ENCODE results near the gene ADGRD2.

The ADGRD2 gene

DNA sequence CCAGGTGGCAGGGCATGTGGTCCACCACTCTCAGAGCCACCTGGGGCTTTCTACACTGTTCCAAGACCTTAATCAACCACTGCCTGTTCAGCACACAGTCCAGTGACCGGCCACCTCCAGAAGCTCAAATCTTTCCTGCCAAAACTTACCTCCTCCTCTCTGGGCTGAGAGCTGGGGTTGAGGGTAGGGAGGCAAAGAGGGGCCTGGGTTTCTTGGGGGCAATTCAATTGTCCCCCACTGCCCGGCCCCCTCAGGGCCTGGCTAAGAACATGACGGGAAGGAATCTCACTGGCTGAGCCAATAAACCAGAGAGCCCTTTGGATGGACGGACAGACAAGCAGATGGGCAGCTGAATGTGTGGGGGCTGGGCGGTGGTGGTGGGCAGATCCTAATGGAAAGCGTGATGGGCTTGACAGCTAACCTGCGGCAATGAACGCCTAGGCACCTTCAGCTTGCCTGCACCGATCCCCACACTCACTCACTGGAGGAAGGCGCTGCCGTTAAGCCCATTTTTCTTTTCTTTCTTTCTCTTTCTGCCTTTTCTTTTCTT is 51.6 kb downstream of the ADGRD2 start:
- Histone ChIP-seq H3K79me2 (ENCODE audit: control insufficient read depth, insufficient read depth, low read length) (no peaks in the 10 kb centered on the region), H3K4me3 (ENCODE audit: low read length) (no peak overlapping the region), H3K27me3 (ENCODE audit: insufficient read depth, low read length, poor library complexity) (peaks cover 31% of the 10 kb centered on the region), H3K79me1 (ENCODE audit: low read length) (no peaks in the 10 kb centered on the region), H3K4me2 (ENCODE audit: low read length) (no peak overlapping the region), H3K23ac (ENCODE audit: low read length) (no peak overlapping the region), H3K4me1 (ENCODE audit: control insufficient read depth, low read depth, low read length) (no peaks in the 10 kb centered on the region), H2BK15ac (replicated peaks; ENCODE audit: low read depth) (no peak overlapping the region), H2BK120ac (ENCODE audit: low read depth, low read length) (no peak overlapping the region), H3K9ac (ENCODE audit: low read length) (no peak overlapping the region), H3K18ac (ENCODE audit: low read length) (no peak overlapping the region), H3K27ac (ENCODE audit: low read depth, low read length) (no peak overlapping the region), H3K56ac (ENCODE audit: low read length) (no peak overlapping the region), H4K5ac (ENCODE audit: low read length) (no peak overlapping the region), H3K4ac (ENCODE audit: low read depth, low read length) (no peak overlapping the region), H3K36me3 (ENCODE audit: control insufficient read depth, insufficient read depth, low read length) (no peaks in the 10 kb centered on the region), H2BK5ac (ENCODE audit: low read length) (no peak overlapping the region), H4K8ac (ENCODE audit: low read depth, low read length) (no peak overlapping the region), H2AK5ac (ENCODE audit: low read length) (no peak overlapping the region)
- no peak for DNase-seq
- no CpG with 5 or more reads among the region's 11 CpGs for WGBS (ENCODE audit: extremely low coverage, insufficient coverage, low lambda C conversion rate)

GRCh38 chr9:124502711-124503702 is 52.8 kb downstream of the ADGRD2 start:
- Histone ChIP-seq H2BK15ac (replicated peaks; ENCODE audit: low read depth) (no peak overlapping the region), H3K9ac (ENCODE audit: low read length) (no peak overlapping the region), H3K18ac (ENCODE audit: low read length) (no peak overlapping the region), H3K4me2 (ENCODE audit: low read length) (peak overlapping the region; percentile 4), H3K36me3 (ENCODE audit: control insufficient read depth, insufficient read depth, low read length) (no peaks in the 10 kb centered on the region), H2BK120ac (ENCODE audit: low read depth, low read length) (no peak overlapping the region), H3K4ac (ENCODE audit: low read depth, low read length) (no peak overlapping the region), H3K23ac (ENCODE audit: low read length) (no peak overlapping the region), H3K56ac (ENCODE audit: low read length) (peak overlapping the region; percentile 2), H3K27ac (ENCODE audit: low read depth, low read length) (no peak overlapping the region), H2AK5ac (ENCODE audit: low read length) (no peak overlapping the region), H3K4me1 (ENCODE audit: control insufficient read depth, low read depth, low read length) (no peaks in the 10 kb centered on the region), H3K79me2 (ENCODE audit: control insufficient read depth, insufficient read depth, low read length) (no peaks in the 10 kb centered on the region), H4K5ac (ENCODE audit: low read length) (no peak overlapping the region), H4K8ac (ENCODE audit: low read depth, low read length) (no peak overlapping the region), H2BK5ac (ENCODE audit: low read length) (no peak overlapping the region), H3K79me1 (ENCODE audit: low read length) (no peaks in the 10 kb centered on the region), H3K27me3 (ENCODE audit: insufficient read depth, low read length, poor library complexity) (peaks cover 31% of the 10 kb centered on the region), H3K4me3 (ENCODE audit: low read length) (no peak overlapping the region)
- WGBS (ENCODE audit: extremely low coverage, insufficient coverage, low lambda C conversion rate), result no CpG with 5 or more reads among the region's 96 CpGs
- peak; percentile 61 for DNase-seq

GRCh38 chr9:124503713-124504529 is 53.7 kb downstream of the ADGRD2 start:
- Histone ChIP-seq H3K4me3 (ENCODE audit: low read length) (no peak overlapping the region), H3K27ac (ENCODE audit: low read depth, low read length) (no peak overlapping the region), H3K36me3 (ENCODE audit: control insufficient read depth, insufficient read depth, low read length) (no peaks in the 10 kb centered on the region), H3K4me2 (ENCODE audit: low read length) (peak overlapping the region; percentile 15), H4K5ac (ENCODE audit: low read length) (no peak overlapping the region), H2AK5ac (ENCODE audit: low read length) (no peak overlapping the region), H3K4ac (ENCODE audit: low read depth, low read length) (no peak overlapping the region), H3K56ac (ENCODE audit: low read length) (peak overlapping the region; percentile 42), H2BK5ac (ENCODE audit: low read length) (no peak overlapping the region), H2BK15ac (replicated peaks; ENCODE audit: low read depth) (no peak overlapping the region), H2BK120ac (ENCODE audit: low read depth, low read length) (no peak overlapping the region), H3K23ac (ENCODE audit: low read length) (no peak overlapping the region), H3K27me3 (ENCODE audit: insufficient read depth, low read length, poor library complexity) (peaks cover 31% of the 10 kb centered on the region), H3K9ac (ENCODE audit: low read length) (no peak overlapping the region), H4K8ac (ENCODE audit: low read depth, low read length) (no peak overlapping the region), H3K79me2 (ENCODE audit: control insufficient read depth, insufficient read depth, low read length) (no peaks in the 10 kb centered on the region), H3K79me1 (ENCODE audit: low read length) (no peaks in the 10 kb centered on the region), H3K4me1 (ENCODE audit: control insufficient read depth, low read depth, low read length) (no peaks in the 10 kb centered on the region), H3K18ac (ENCODE audit: low read length) (no peak overlapping the region)
- no CpG with 5 or more reads among the region's 76 CpGs for WGBS (ENCODE audit: extremely low coverage, insufficient coverage, low lambda C conversion rate)
- DNase-seq, result no peak

GRCh38 chr9:124504530-124505005 is 54.3 kb downstream of the ADGRD2 start:
- Histone ChIP-seq H3K4me1 (ENCODE audit: control insufficient read depth, low read depth, low read length) (no peaks in the 10 kb centered on the region), H3K36me3 (ENCODE audit: control insufficient read depth, insufficient read depth, low read length) (no peaks in the 10 kb centered on the region), H2BK15ac (replicated peaks; ENCODE audit: low read depth) (no peak overlapping the region), H3K79me1 (ENCODE audit: low read length) (no peaks in the 10 kb centered on the region), H3K23ac (ENCODE audit: low read length) (no peak overlapping the region), H3K27me3 (ENCODE audit: insufficient read depth, low read length, poor library complexity) (peaks cover 31% of the 10 kb centered on the region), H2AK5ac (ENCODE audit: low read length) (no peak overlapping the region), H3K4me2 (ENCODE audit: low read length) (no peak overlapping the region), H4K5ac (ENCODE audit: low read length) (no peak overlapping the region), H2BK120ac (ENCODE audit: low read depth, low read length) (no peak overlapping the region), H3K4me3 (ENCODE audit: low read length) (no peak overlapping the region), H3K79me2 (ENCODE audit: control insufficient read depth, insufficient read depth, low read length) (no peaks in the 10 kb centered on the region), H3K9ac (ENCODE audit: low read length) (no peak overlapping the region), H4K8ac (ENCODE audit: low read depth, low read length) (no peak overlapping the region), H3K4ac (ENCODE audit: low read depth, low read length) (no peak overlapping the region), H2BK5ac (ENCODE audit: low read length) (no peak overlapping the region), H3K27ac (ENCODE audit: low read depth, low read length) (no peak overlapping the region), H3K18ac (ENCODE audit: low read length) (no peak overlapping the region), H3K56ac (ENCODE audit: low read length) (peak overlapping the region; percentile 42)
- no CpG with 5 or more reads among the region's 81 CpGs for WGBS (ENCODE audit: extremely low coverage, insufficient coverage, low lambda C conversion rate)
- DNase-seq, result no peak

DNA sequence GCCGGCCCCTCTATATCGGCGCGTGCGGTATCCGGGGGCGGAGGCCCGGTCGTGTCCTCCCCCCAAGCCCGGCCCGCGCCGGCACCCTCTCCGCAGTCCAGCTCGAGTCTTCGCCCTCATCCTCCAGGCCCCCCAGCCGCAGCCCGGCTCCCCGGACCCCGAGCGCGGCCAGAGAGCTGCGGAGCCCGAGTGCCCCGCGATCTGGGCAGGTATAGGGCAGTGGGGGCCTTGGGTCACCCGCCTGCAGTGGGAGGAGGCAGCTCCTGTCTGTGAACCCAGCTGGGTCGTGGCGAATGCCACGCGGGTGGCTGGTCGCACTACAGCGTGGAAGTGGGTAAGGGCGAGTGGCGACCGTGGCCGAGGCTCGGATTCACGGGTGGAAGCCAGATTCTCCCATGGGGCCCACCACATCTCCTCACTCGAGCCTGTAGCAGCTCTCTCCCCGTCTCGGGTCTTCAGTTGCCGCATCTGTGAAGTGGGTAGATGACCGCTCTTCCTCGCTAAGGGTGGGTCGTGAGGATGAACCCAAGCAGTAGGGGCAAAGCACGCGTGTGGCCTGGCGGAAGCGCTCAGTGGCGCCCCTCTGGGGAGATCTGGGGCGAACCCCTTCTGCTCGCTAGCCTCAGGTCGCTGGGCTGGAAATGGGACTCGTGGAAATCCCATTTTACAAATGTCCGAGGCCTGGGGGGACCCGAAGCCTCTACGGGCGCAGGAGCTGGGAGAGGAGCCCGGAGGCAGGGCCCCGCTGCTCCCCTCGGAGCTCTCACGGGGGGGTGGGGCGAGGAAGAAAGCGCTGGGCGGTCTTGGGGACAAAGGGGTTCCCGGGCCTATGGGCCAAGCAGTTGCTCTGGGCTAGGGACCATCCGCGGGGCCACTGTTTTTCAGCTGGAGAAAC is 55.0 kb downstream of the ADGRD2 start:
- no peak for DNase-seq
- H3K4ac ChIP-seq (ENCODE audit: low read depth, low read length), result no peak overlapping the region
- no CpG with 5 or more reads among the region's 69 CpGs for WGBS (ENCODE audit: extremely low coverage, insufficient coverage, low lambda C conversion rate)

More for the DNA sequence above, 55.0 kb downstream of the ADGRD2 start:
- H3K79me1 ChIP-seq (ENCODE audit: low read length), result no peaks in the 10 kb centered on the region
- no peak overlapping the region for H4K8ac ChIP-seq (ENCODE audit: low read depth, low read length)
- no peak overlapping the region for H2BK120ac ChIP-seq (ENCODE audit: low read depth, low read length)
- H3K9ac ChIP-seq (ENCODE audit: low read length), result no peak overlapping the region
- H3K27me3 ChIP-seq (ENCODE audit: insufficient read depth, low read length, poor library complexity), result peaks cover 31% of the 10 kb centered on the region
- no peak overlapping the region for H2BK5ac ChIP-seq (ENCODE audit: low read length)
- peak overlapping the region; percentile 34 for H3K56ac ChIP-seq (ENCODE audit: low read length)
- H3K4me3 ChIP-seq (ENCODE audit: low read length), result no peak overlapping the region
- no peaks in the 10 kb centered on the region for H3K36me3 ChIP-seq (ENCODE audit: control insufficient read depth, insufficient read depth, low read length)
- peak overlapping the region; percentile 45 for H3K23ac ChIP-seq (ENCODE audit: low read length)
- H3K79me2 ChIP-seq (ENCODE audit: control insufficient read depth, insufficient read depth, low read length), result no peaks in the 10 kb centered on the region
- H3K4me1 ChIP-seq (ENCODE audit: control insufficient read depth, low read depth, low read length), result no peaks in the 10 kb centered on the region
- peak overlapping the region; percentile 48 for H3K4me2 ChIP-seq (ENCODE audit: low read length)
- H2AK5ac ChIP-seq (ENCODE audit: low read length), result no peak overlapping the region
- no peak overlapping the region for H4K5ac ChIP-seq (ENCODE audit: low read length)
- H3K27ac ChIP-seq (ENCODE audit: low read depth, low read length), result no peak overlapping the region
- no peak overlapping the region for H3K18ac ChIP-seq (ENCODE audit: low read length)
- no peak overlapping the region for H2BK15ac ChIP-seq (replicated peaks; ENCODE audit: low read depth)

All from mesendoderm (in vitro differentiated cells).